ENCODE data around the gene PTGR1.
"Not testable (repeated sequence)": the region's sequence is repeated elsewhere in the genome, so short reads cannot be mapped to it uniquely, and the experiment has no call there.

PTGR1 gene

GRCh38 chr9:111586378-111586777, 13.1 kb downstream of the PTGR1 start:
- Mint-ChIP-seq H3K36me3 (ENCODE audit: low read depth) (peaks cover 17% of the 10 kb centered on the region), H3K27me3 (ENCODE audit: low read depth) (no peaks in the 10 kb centered on the region), H3K4me1 (no peaks in the 10 kb centered on the region), H3K4me3 (no peak overlapping the region), H3K9me3 (no peaks in the 10 kb centered on the region), H3K27ac (no peak overlapping the region)
- no peak for TF ChIP-seq CTCF (IDR thresholded peaks at IDR 0.05; ENCODE audit: unreplicated experiment in 3 of 3)

- no peak overlapping the region for H3K4me3 Mint-ChIP-seq
- no peaks in the 10 kb centered on the region for H3K4me1 Mint-ChIP-seq
- peaks cover 34% of the 10 kb centered on the region for H3K36me3 Mint-ChIP-seq (ENCODE audit: low read depth)
- no peaks in the 10 kb centered on the region for H3K27me3 Mint-ChIP-seq (ENCODE audit: low read depth)
- no peak for TF ChIP-seq CTCF (IDR thresholded peaks at IDR 0.05; ENCODE audit: unreplicated experiment in 3 of 3)
- H3K27ac Mint-ChIP-seq = no peak overlapping the region
- H3K9me3 Mint-ChIP-seq = no peaks in the 10 kb centered on the region
Observed at GRCh38 chr9:111582888-111583287, 16.6 kb downstream of the PTGR1 start.

GRCh38 chr9:111572950-111573604, 26.4 kb downstream of the PTGR1 start:
- Mint-ChIP-seq H3K4me3 (peak overlapping the region in 1 of 3 experiments; percentile 15), H3K9me3 (peaks cover 24% of the 10 kb centered on the region), H3K27ac (peak overlapping the region; percentile 80 to 94 (median 84)), H3K27me3 (ENCODE audit: low read depth) (no peaks in the 10 kb centered on the region), H3K4me1 (peaks cover 22% of the 10 kb centered on the region), H3K36me3 (ENCODE audit: low read depth) (peaks cover 92% of the 10 kb centered on the region)
- no peak for TF ChIP-seq CTCF (IDR thresholded peaks at IDR 0.05; ENCODE audit: unreplicated experiment in 3 of 3)

- H3K27me3 Mint-ChIP-seq (ENCODE audit: low read depth); H3K27ac Mint-ChIP-seq; H3K4me3 Mint-ChIP-seq: not testable (repeated sequence)
- H3K36me3 Mint-ChIP-seq (ENCODE audit: low read depth) = peaks cover 86% of the 10 kb centered on the region
- H3K4me1 Mint-ChIP-seq = peaks cover 13% of the 10 kb centered on the region
- H3K9me3 Mint-ChIP-seq = peaks cover 36% of the 10 kb centered on the region
Observed at GRCh38 chr9:111568127-111568526, 31.3 kb downstream of the PTGR1 start.

- H3K27ac Mint-ChIP-seq = no peak overlapping the region
- no peak for TF ChIP-seq CTCF (IDR thresholded peaks at IDR 0.05; ENCODE audit: unreplicated experiment in 3 of 3)
- peaks cover 86% of the 10 kb centered on the region for H3K36me3 Mint-ChIP-seq (ENCODE audit: low read depth)
- peaks cover 36% of the 10 kb centered on the region for H3K9me3 Mint-ChIP-seq
- H3K4me3 Mint-ChIP-seq = no peak overlapping the region
- H3K4me1 Mint-ChIP-seq = peaks cover 5% of the 10 kb centered on the region
- no peaks in the 10 kb centered on the region for H3K27me3 Mint-ChIP-seq (ENCODE audit: low read depth)
Observed at GRCh38 chr9:111566234-111566633, 33.2 kb downstream of the PTGR1 start.

GRCh38 chr9:111561165-111561719, 38.2 kb downstream of the PTGR1 start:
- H3K4me3 Mint-ChIP-seq = no peak overlapping the region
- no peaks in the 10 kb centered on the region for H3K27me3 Mint-ChIP-seq (ENCODE audit: low read depth)
- H3K36me3 Mint-ChIP-seq (ENCODE audit: low read depth) = peaks cover 66% of the 10 kb centered on the region
- H3K27ac Mint-ChIP-seq = no peak overlapping the region
- H3K9me3 Mint-ChIP-seq = peaks cover 24% of the 10 kb centered on the region
- no peak for TF ChIP-seq CTCF (IDR thresholded peaks at IDR 0.05; ENCODE audit: unreplicated experiment in 3 of 3)
- H3K4me1 Mint-ChIP-seq = no peaks in the 10 kb centered on the region
